Naive thymus-derived CD4-positive, alpha-beta T cell (primary cell): ENCODE data around the gene GPR156. TPM values are rescaled to one million over a fixed set of nuclear protein-coding genes. Genes with fewer than 3 reads are reported as not detected.
"Not testable (repeated sequence)": the region's sequence is repeated elsewhere in the genome, so short reads cannot be mapped to it uniquely, and the experiment has no call there.

Source experiments
- ATAC-seq: fragments of 150-1000 bp; cut with Tn5 transposase; 2 replicates; pipeline ENCODE4 v1.10.0; 2021; ENCODE audit warnings: mild to moderate bottlenecking, moderate library complexity
- CTCF ChIA-PET: fragments of 350-600 bp; sonication (Branson Sonifier 250); formaldehyde crosslinking; loops from one replicate; lab custom pipeline; 2021; ENCODE audit warnings: antibody characterized with exemption; lab: Charles Lee
- POLR2A ChIA-PET: fragments of 350-600 bp; sonication (Branson Sonifier 250); formaldehyde crosslinking; loops from one replicate; lab custom pipeline; 2021; ENCODE audit warnings: antibody characterized with exemption, inconsistent platforms; lab: Charles Lee
- DNase-seq, 9 donors: peaks; one replicate each; pipeline versions ENCODE4 v3.0.0 to v3.0.0-alpha.2; 2020 to 2022; ENCODE audit warnings: mixed read lengths in 1 of 9
- H3K27ac ChIP-seq: one replicate; pipeline ENCODE4 v1.7.0; 2013; ENCODE audit warnings: mild to moderate bottlenecking, low read depth, low read length, moderate library complexity
- H3K27me3 ChIP-seq, 2 donors: one replicate each; pipeline ENCODE4 v1.7.0; 2013; ENCODE audit warnings: low read length in 2 of 2, mild to moderate bottlenecking in 2 of 2, moderate library complexity in 2 of 2; ENCODE audit not compliant: control insufficient read depth in 2 of 2, insufficient read depth in 2 of 2
- H3K36me3 ChIP-seq, 3 experiments: 1 replicate in 2 of 3; 2 replicates in 1 of 3; pipeline ENCODE4 v1.7.0; 2013; ENCODE audit warnings: low read length in 3 of 3, mild to moderate bottlenecking in 3 of 3, moderate library complexity in 1 of 3; ENCODE audit not compliant: insufficient read depth in 3 of 3, control insufficient read depth in 2 of 3
- H3K4me1 ChIP-seq, 2 donors: one replicate each; pipeline ENCODE4 v1.7.0; 2013; ENCODE audit warnings: low read length in 2 of 2, mild to moderate bottlenecking in 2 of 2, moderate library complexity in 1 of 2; ENCODE audit not compliant: control insufficient read depth in 2 of 2, insufficient read depth in 2 of 2
- H3K4me3 ChIP-seq: 2 replicates; pipeline ENCODE4 v1.7.0; 2013; ENCODE audit warnings: mild to moderate bottlenecking, low read length
- H3K9me3 ChIP-seq, 3 experiments: 1 replicate in 2 of 3; 2 replicates in 1 of 3; pipeline ENCODE4 v1.7.0; 2013; ENCODE audit warnings: low read length in 3 of 3; ENCODE audit not compliant: control insufficient read depth in 2 of 3
- H3K27ac Mint-ChIP-seq, 9 donors: one replicate each; pipeline ENCODE4 v1.8.0; 2020 to 2022; ENCODE audit warnings: mixed read lengths in 9 of 9, mild to moderate bottlenecking in 8 of 9, moderate library complexity in 5 of 9, inconsistent platforms in 2 of 9
- H3K27me3 Mint-ChIP-seq, 5 donors: one replicate each; pipeline ENCODE4 v1.8.0; 2021 to 2022; ENCODE audit warnings: mixed read lengths in 5 of 5, mild to moderate bottlenecking in 1 of 5
- H3K36me3 Mint-ChIP-seq, 5 donors: one replicate each; pipeline ENCODE4 v1.8.0; 2020 to 2022; ENCODE audit warnings: mixed read lengths in 5 of 5, mild to moderate bottlenecking in 3 of 5, inconsistent platforms in 1 of 5
- H3K4me1 Mint-ChIP-seq, 7 donors: one replicate each; pipeline ENCODE4 v1.8.0; 2020 to 2022; ENCODE audit warnings: mixed read lengths in 7 of 7, mild to moderate bottlenecking in 3 of 7, inconsistent platforms in 1 of 7
- H3K4me3 Mint-ChIP-seq, 10 donors: one replicate each; pipeline ENCODE4 v1.8.0; 2020 to 2022; ENCODE audit warnings: mild to moderate bottlenecking in 10 of 10, mixed read lengths in 10 of 10, moderate library complexity in 6 of 10, inconsistent platforms in 2 of 10
- H3K9me3 Mint-ChIP-seq, 11 donors: one replicate each; pipeline ENCODE4 v1.8.0; 2020 to 2022; ENCODE audit warnings: mixed read lengths in 11 of 11, mild to moderate bottlenecking in 4 of 11, inconsistent platforms in 1 of 11, moderate library complexity in 1 of 11
- intact Hi-C, 2 donors: fragments of 100-400 bp; cut with micrococcal nuclease; formaldehyde crosslinking; loops; one replicate each; pipeline ENCODE4 v1.15.1; 2023
- polyA plus RNA-seq, 2 donors: library from polyadenylated mRNA; unstranded; fragments of 300-500 nt; fragmentation: Illumina TruSeq; gene quantifications; one replicate each; pipeline ENCODE4 v1.2.3, GENCODE V29; 2021
- total RNA-seq, 6 experiments: library from RNA in 5 of 6; stranded (reverse) in 5 of 6; gene quantifications; 1 replicate in 5 of 6; 2 replicates in 1 of 6; pipeline ENCODE4 v1.2.3 and lab custom pipeline; 2021 to 2026

Gene GPR156
- total and polyA plus RNA-seq, 7 experiments from 2014 or later, result 0.27 TPM; not detected in 6

- peaks cover 0 to 6% (median 0%) of the 10 kb centered on the region in 7 donors for H3K4me1 Mint-ChIP-seq
- peaks cover 0 to 3% (median 0%) of the 10 kb centered on the region in 5 donors for H3K36me3 Mint-ChIP-seq
- no peak overlapping the region for H3K4me3 Mint-ChIP-seq
- intact Hi-C loops, result no loop called here
- ChIA-PET POLR2A (no interaction called here), CTCF (no interaction called here)
- peaks cover 0 to 19% (median 6%) of the 10 kb centered on the region in 5 donors for H3K27me3 Mint-ChIP-seq
- no peaks in the 10 kb centered on the region for H3K36me3 ChIP-seq
- DNase-seq (no peak), ATAC-seq (no peak)
- no peaks in the 10 kb centered on the region for H3K27me3 ChIP-seq
- no peaks in the 10 kb centered on the region for H3K4me1 ChIP-seq
- H3K9me3 ChIP-seq, result no peaks in the 10 kb centered on the region
- H3K27ac Mint-ChIP-seq, result no peak overlapping the region
- peaks cover 0 to 5% (median 0%) of the 10 kb centered on the region in 11 donors for H3K9me3 Mint-ChIP-seq
- H3K4me3 ChIP-seq, result no peak overlapping the region
- H3K27ac ChIP-seq, result no peak overlapping the region
Observed at GRCh38 chr3:120224237-120224636, 60.8 kb downstream of the GPR156 start.

- DNase-seq, result no peak
- no peak overlapping the region for H3K4me3 Mint-ChIP-seq
- Histone ChIP-seq H3K9me3 (no peaks in the 10 kb centered on the region), H3K27ac (no peak overlapping the region), H3K36me3 (no peaks in the 10 kb centered on the region), H3K4me1 (no peaks in the 10 kb centered on the region), H3K27me3 (no peaks in the 10 kb centered on the region), H3K4me3 (no peak overlapping the region)
- ChIA-PET POLR2A (no interaction called here), CTCF (no interaction called here)
- peaks cover 0 to 12% (median 5%) of the 10 kb centered on the region in 5 donors for H3K27me3 Mint-ChIP-seq
- H3K36me3 Mint-ChIP-seq, result no peaks in the 10 kb centered on the region
- H3K27ac Mint-ChIP-seq, result no peak overlapping the region
- ATAC-seq, result no peak
- H3K9me3 Mint-ChIP-seq, result peaks cover 0 to 5% (median 0%) of the 10 kb centered on the region in 11 donors
- intact Hi-C loops, result no loop called here
- no peaks in the 10 kb centered on the region for H3K4me1 Mint-ChIP-seq
Observed at GRCh38 chr3:120218981-120219380, 66.0 kb downstream of the GPR156 start.

GRCh38 chr3:120216633-120217032 is 68.4 kb downstream of the GPR156 start:
- POLR2A ChIA-PET, H3K4me1 Mint-ChIP-seq, H3K27ac Mint-ChIP-seq, H3K36me3 Mint-ChIP-seq, H3K4me1 ChIP-seq, H3K4me3 Mint-ChIP-seq, H3K9me3 ChIP-seq, CTCF ChIA-PET, H3K4me3 ChIP-seq, ATAC-seq, H3K36me3 ChIP-seq, H3K27ac ChIP-seq, H3K9me3 Mint-ChIP-seq, H3K27me3 Mint-ChIP-seq, intact Hi-C loops, DNase-seq, H3K27me3 ChIP-seq: not testable (repeated sequence)

- no peak overlapping the region for H3K4me3 ChIP-seq
- peaks cover 0 to 2% (median 0%) of the 10 kb centered on the region in 7 donors for H3K4me1 Mint-ChIP-seq
- peaks cover 5 to 22% (median 20%) of the 10 kb centered on the region in 5 donors for H3K27me3 Mint-ChIP-seq
- POLR2A ChIA-PET, result no interaction called here
- no peaks in the 10 kb centered on the region for H3K27me3 ChIP-seq
- DNase-seq (no peak), ATAC-seq (no peak)
- CTCF ChIA-PET, result interaction anchor here (0.9 kb wide), 1 partner anchor 66 kb away, joined by 3 read pairs; no protein-coding TSS in a partner anchor
- H3K36me3 ChIP-seq, result no peaks in the 10 kb centered on the region
- H3K36me3 Mint-ChIP-seq, result no peaks in the 10 kb centered on the region
- no peak overlapping the region for H3K27ac Mint-ChIP-seq
- no peaks in the 10 kb centered on the region for H3K9me3 Mint-ChIP-seq
- H3K4me1 ChIP-seq, result no peaks in the 10 kb centered on the region
- no peaks in the 10 kb centered on the region for H3K9me3 ChIP-seq
- no peak overlapping the region for H3K27ac ChIP-seq
- intact Hi-C loops, result no loop called here
- H3K4me3 Mint-ChIP-seq, result no peak overlapping the region
Observed at GRCh38 chr3:120214176-120214575, 70.8 kb downstream of the GPR156 start.

GRCh38 chr3:120212505-120212904 is 72.5 kb downstream of the GPR156 start:
- Histone ChIP-seq H3K4me1 (no peaks in the 10 kb centered on the region), H3K36me3 (no peaks in the 10 kb centered on the region), H3K9me3 (no peaks in the 10 kb centered on the region), H3K4me3 (no peak overlapping the region), H3K27me3 (no peaks in the 10 kb centered on the region), H3K27ac (no peak overlapping the region)
- CTCF ChIA-PET, result no interaction called here
- Mint-ChIP-seq H3K9me3 (no peaks in the 10 kb centered on the region), H3K27ac (no peak overlapping the region), H3K4me3 (no peak overlapping the region), H3K36me3 (no peaks in the 10 kb centered on the region), H3K27me3 (peaks cover 5 to 23% (median 22%) of the 10 kb centered on the region in 5 donors), H3K4me1 (peaks cover 0 to 2% (median 0%) of the 10 kb centered on the region in 7 donors)
- DNase-seq (no peak), ATAC-seq (no peak)
- intact Hi-C loops, result no loop called here
- POLR2A ChIA-PET, result no interaction called here

GRCh38 chr3:120209425-120209824 is 75.6 kb downstream of the GPR156 start:
- Histone ChIP-seq H3K27ac (no peak overlapping the region), H3K4me3 (no peak overlapping the region), H3K27me3 (no peaks in the 10 kb centered on the region), H3K36me3 (no peaks in the 10 kb centered on the region), H3K4me1 (no peaks in the 10 kb centered on the region), H3K9me3 (no peaks in the 10 kb centered on the region)
- ATAC-seq (no peak), DNase-seq (no peak)
- peaks cover 5 to 24% (median 22%) of the 10 kb centered on the region in 5 donors for H3K27me3 Mint-ChIP-seq
- H3K36me3 Mint-ChIP-seq, result no peaks in the 10 kb centered on the region
- no peak overlapping the region for H3K27ac Mint-ChIP-seq
- intact Hi-C loops, result no loop called here
- POLR2A ChIA-PET, result no interaction called here
- CTCF ChIA-PET, result interaction anchor here (0.6 kb wide), 1 partner anchor 17 kb away, joined by 3 read pairs; no protein-coding TSS in a partner anchor
- H3K4me3 Mint-ChIP-seq, result no peak overlapping the region
- peaks cover 0 to 2% (median 0%) of the 10 kb centered on the region in 7 donors for H3K4me1 Mint-ChIP-seq
- H3K9me3 Mint-ChIP-seq, result no peaks in the 10 kb centered on the region

GRCh38 chr3:120204338-120204737 is 80.7 kb downstream of the GPR156 start:
- intact Hi-C loops, result no loop called here
- Histone ChIP-seq H3K9me3 (no peaks in the 10 kb centered on the region), H3K27ac (no peak overlapping the region), H3K27me3 (no peaks in the 10 kb centered on the region), H3K4me1 (no peaks in the 10 kb centered on the region), H3K36me3 (no peaks in the 10 kb centered on the region), H3K4me3 (no peak overlapping the region)
- H3K27me3 Mint-ChIP-seq, result peaks cover 0 to 5% (median 4%) of the 10 kb centered on the region in 5 donors
- DNase-seq (no peak), ATAC-seq (no peak)
- no peaks in the 10 kb centered on the region for H3K36me3 Mint-ChIP-seq
- CTCF ChIA-PET, result no interaction called here
- no peaks in the 10 kb centered on the region for H3K4me1 Mint-ChIP-seq
- POLR2A ChIA-PET, result no interaction called here
- no peaks in the 10 kb centered on the region for H3K9me3 Mint-ChIP-seq
- no peak overlapping the region for H3K4me3 Mint-ChIP-seq
- no peak overlapping the region for H3K27ac Mint-ChIP-seq
